H1 (cell line): Measurements from ENCODE around the gene COL19A1. TPM values are rescaled to one million over a fixed set of nuclear protein-coding genes. Genes with fewer than 3 reads are reported as not detected.

Experiments used
- EGR1 ChIP-seq: IDR thresholded peaks from 2 replicates; pipeline ENCODE4 v1.6.1; 2011; ENCODE audit warnings: low read depth, low read length, borderline replicate concordance
- MAFK ChIP-seq: IDR thresholded peaks from 2 replicates; pipeline ENCODE4 v1.6.1; 2012; ENCODE audit warnings: low read depth, mild to moderate bottlenecking, improper control_type of control experiment, low read length
- POLR2AphosphoS5 ChIP-seq: IDR thresholded peaks from 2 replicates; pipeline ENCODE4 v1.6.1; 2011; ENCODE audit warnings: low read depth, low read length
- SUZ12 ChIP-seq: fragments of 200-600 bp; sonication (generic); IDR thresholded peaks from 2 replicates; pipeline ENCODE4 v1.6.1; 2012; ENCODE audit warnings: mild to moderate bottlenecking, inconsistent platforms, low read length, moderate library complexity, mixed read lengths
- ZNF274 ChIP-seq: IDR thresholded peaks from 2 replicates; pipeline ENCODE4 v1.7.0; 2012; ENCODE audit warnings: low read length, borderline replicate concordance; ENCODE audit errors: extremely low read depth
- polyA plus RNA-seq, 7 experiments: library from polyadenylated mRNA; depleted of rRNA in 3 of 7; stranded (reverse) in 5 of 7; unstranded in 2 of 7; fragments of >200 nt in 5 of 7; fragments of 200-250 nt in 2 of 7; gene quantifications; 1 replicate in 5 of 7; 2 replicates in 1 of 7; 4 replicates in 1 of 7; pipeline versions ENCODE4 v1.2.1 to v1.2.3, GENCODE V29; 2011 to 2013; ENCODE audit warnings: missing spikeins in 2 of 7, mixed read lengths in 2 of 7
- total RNA-seq: library from RNA; stranded (reverse); fragmentation: NEBNext Ultra II Directional; extraction: Animal tissue kit (Norgen Biotek cat#: 25700); gene quantifications from 2 replicates; pipeline ENCODE4 v1.2.1, GENCODE V29; 2021

The COL19A1 gene
- total and polyA plus RNA-seq, 2 of the 8 experiments (the other 6 are each of a cell fraction or from before 2014, with no cell fraction given): not detected

DNA sequence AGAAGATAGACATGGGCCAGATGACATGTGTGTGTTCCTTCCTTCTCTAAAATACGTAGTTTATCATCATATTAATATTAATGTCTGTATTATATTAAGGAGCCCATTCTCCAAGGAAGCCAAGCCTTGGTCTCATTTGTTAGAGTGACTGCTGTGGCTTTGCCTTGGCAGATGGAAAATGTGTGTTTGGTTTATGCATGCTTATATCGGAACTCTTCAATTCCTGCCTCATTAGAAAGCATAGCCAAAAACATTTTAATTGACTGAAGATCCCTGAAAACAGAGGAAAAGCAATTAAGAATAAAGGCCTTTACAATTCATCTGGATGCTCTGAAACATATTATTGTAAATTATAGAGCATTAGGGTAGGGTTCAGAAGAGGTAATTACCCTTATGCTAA lies 330.2 kb downstream of the COL19A1 start (continued):
- TF ChIP-seq MAFK (no peak), SUZ12 (no peak), POLR2AphosphoS5 (no peak), ZNF274 (no peak), EGR1 (no peak)
